GM10266 (cell line): ENCODE results near the gene MAP2.

Experiments used
- DNase-seq: peaks from one replicate; pipeline ENCODE4 v3.0.0; 2012; ENCODE audit errors: extremely low spot score
- TF ChIP-seq, protein P1 (sequence below): IDR thresholded peaks from 2 replicates; pipeline ENCODE4 v1.5.1; 2012; ENCODE audit warnings: mild to moderate bottlenecking, low read depth; ENCODE audit not compliant: control insufficient read depth, insufficient read depth; ENCODE audit errors: missing control alignments

MAP2 gene

DNA sequence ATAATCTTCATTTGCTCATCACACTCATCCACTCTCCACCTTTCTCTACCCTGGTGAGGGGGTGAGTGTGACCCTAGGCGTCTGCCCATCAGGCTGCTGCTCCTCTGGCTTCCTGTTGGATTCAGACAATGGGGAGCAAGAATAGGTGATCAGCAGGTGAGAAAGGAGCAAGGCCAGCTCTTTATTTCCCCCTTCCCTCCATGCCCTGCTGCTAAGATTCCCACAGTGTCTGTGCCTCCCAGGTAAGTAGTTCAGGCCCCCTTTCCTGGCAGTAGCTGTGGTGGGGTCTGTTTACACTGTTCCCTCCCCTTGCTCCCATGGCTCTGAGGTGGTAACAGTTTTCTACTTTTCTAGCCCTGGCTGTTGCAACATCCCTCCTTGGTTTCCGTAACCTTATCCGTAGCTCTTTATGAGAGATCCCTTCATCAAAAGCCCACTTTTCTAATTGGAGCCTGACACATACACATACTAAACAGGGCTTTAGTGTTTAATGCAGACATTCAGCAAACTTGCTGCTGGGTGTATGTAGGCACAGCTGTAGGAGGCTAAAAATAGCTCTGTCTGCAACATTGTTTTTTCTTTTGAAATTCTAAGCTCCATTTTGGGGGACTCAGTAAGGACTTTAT, 27.5 kb downstream of the MAP2 start:
- TF ChIP-seq, protein P1, sequence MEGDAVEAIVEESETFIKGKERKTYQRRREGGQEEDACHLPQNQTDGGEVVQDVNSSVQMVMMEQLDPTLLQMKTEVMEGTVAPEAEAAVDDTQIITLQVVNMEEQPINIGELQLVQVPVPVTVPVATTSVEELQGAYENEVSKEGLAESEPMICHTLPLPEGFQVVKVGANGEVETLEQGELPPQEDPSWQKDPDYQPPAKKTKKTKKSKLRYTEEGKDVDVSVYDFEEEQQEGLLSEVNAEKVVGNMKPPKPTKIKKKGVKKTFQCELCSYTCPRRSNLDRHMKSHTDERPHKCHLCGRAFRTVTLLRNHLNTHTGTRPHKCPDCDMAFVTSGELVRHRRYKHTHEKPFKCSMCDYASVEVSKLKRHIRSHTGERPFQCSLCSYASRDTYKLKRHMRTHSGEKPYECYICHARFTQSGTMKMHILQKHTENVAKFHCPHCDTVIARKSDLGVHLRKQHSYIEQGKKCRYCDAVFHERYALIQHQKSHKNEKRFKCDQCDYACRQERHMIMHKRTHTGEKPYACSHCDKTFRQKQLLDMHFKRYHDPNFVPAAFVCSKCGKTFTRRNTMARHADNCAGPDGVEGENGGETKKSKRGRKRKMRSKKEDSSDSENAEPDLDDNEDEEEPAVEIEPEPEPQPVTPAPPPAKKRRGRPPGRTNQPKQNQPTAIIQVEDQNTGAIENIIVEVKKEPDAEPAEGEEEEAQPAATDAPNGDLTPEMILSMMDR: no peak
- DNase-seq: no peak

DNA sequence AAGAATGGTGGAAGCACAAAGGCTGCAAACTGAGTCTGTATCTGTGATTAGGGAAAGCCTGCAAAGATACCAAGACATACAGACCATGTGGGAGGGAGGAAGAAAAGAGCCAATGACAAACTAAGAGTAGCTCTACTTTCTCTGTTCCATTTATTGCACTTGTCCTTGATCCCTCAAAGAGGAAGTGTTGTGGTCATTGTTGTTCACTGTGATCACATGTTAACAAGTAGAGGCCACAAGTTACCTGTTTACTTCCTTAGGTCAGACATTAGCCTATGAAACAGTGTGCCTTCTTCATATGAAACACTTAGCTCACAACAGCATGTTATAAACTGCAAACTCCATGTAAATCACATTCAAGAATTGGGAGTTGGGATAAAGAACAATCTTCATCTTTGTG, 32.6 kb downstream of the MAP2 start:
- DNase-seq: no peak
- TF ChIP-seq, protein P1: no peak

DNA sequence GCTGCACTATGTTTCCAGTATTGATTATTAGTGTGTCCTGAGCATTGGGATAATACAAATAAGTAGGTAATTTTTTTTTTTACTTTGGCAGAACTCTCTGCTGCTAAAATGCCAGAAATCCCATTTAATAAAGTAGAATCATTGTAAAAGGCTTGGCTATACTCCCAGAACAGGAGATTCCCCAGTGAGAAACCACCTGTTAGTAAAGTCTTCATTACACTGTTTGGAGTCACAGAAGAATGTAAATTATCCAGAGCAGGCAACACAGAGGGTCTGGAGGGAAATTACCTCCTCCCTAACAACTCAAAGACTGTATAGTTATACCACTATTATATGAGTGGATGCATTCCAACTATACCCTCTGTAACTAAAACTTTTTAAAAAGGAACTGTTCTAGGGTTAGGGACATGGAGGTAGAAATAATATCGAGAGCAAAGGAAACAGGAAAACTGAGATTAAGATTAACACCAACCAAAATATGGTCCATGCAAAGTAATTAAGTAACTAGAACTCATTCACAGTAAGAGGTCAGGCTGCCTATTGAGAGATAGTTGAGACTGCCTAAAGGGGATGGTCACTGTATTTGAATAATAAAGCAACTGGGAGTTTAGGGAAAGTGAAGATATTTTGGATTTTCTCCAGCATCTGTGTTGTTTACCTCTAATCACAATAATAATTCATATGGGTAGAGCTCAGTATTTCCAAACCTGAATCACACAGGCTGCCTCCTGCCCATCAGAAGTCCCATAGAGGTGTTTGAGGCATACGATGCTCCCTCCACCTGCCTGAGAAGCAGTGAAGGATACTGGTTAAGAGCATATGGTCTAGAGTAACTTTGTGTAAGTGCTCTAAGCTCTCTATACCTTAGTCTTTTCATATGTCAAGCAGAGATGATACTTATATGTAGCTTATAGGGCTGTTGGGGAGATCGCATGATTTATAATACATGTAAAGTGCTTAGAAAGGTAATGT, 34.4 kb downstream of the MAP2 start:
- TF ChIP-seq, protein P1: no peak
- DNase-seq: no peak

DNA sequence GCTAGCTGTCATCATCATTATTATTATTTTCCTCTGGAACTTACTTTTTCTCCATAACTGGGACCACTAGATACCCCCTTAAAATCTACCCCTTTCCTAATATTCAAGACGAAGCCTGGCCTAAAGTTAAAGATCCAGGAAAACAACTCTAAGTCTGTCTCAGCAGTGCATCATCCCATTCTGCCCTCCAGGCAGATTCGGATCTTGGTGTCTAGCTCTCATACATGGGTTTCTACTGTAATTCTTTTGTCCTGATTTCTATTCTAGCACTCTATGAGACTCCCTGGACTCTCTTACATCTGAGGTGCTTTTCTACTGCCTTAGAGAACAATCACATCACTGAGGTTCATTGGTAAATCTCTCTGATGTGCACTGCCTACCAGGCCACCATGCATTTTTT, 35.5 kb downstream of the MAP2 start:
- DNase-seq: no peak
- TF ChIP-seq, protein P1: no peak

DNA sequence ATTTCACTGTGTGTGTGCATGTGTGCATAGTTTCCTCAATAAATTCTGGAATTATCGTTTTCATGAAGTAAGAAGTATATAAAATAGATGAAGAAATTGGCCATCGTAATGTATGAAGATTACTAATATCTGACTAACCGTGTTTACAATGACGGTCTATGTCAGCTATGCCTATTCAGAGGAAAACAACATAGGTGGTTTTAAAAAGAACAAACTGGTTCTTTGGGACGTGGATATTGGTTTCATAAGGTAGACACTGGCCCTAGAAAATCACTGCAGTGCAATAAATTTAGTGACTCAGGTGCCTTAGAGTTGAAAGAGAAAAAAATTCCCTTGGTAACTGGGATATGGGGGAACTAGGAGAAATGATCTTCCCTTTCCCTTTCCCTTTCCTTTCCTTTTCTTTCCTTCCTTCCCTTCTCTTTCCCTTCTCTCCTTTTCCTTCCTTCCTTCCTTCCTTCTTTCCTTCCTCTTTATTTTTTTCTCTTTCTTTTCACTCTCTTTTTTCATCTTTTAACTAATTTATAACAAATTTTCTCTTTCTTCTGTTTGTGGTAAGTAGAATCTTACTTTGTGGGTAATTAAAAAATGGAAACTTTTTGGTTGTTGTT, 36.4 kb downstream of the MAP2 start:
- TF ChIP-seq, protein P1: no peak
- DNase-seq: no peak

DNA sequence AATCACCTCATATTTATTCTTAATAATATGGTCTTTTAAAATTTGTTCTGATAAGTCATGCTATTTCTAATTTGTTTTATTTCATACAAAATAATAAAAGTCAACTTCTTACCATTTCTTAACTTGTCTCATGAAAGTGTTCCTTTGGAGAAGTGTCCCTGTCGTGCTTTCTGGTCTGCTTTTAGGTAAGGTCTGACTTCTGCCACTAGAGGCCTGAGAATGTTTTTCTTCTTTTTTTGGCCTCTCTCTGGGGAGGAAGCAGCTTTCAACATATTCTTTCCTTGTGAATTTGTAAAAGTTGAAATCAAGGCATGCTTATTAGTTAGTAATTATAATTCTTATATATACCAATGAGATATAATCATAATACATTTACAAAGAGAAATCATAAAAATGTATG, 39.4 kb downstream of the MAP2 start:
- no peak for DNase-seq
- TF ChIP-seq, protein P1: no peak
